ENCODE measurements around the gene SFRP5. TPM values are rescaled to one million over a fixed set of nuclear protein-coding genes. Genes with fewer than 3 reads are reported as not detected.

Gene SFRP5
- total and polyA plus RNA-seq, 10 of the 15 experiments (the other 5 are each of a cell fraction or from before 2014, with no cell fraction given) = not detected

DNA sequence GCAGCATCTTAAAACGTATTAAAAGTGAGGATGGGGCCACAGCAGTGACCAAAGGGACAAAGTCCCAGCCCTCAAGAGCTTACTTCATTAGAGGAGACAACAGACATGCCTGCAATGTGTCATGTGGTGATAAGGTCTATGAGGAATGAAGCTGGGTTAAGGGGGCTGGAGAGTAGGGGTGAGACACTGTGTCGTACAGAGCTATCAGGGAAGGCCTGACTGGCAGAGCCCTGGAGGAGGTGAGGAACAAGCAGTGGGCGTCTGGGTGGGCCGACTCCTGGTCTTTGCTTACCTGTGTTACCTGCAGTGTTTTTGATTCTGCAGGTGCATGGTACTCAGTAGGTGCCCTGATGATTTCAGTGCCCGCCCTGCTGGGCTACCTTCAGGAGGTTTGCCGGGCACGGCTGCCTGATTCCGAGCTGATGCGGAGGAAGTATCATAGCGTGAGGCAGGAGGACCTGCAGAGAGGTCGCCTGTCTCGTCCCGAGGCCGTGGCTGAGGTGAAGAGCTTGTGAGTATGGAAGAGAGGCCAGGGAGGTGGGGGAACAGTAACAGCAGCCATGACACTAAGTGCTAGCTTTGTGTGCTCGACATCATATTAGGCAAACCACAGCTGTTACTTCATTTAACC is 27.3 kb downstream of the SFRP5 start:
- ChIA-PET RAD21 (ENCODE audit: unreplicated experiment) (no interaction called here), CTCF (interaction anchor here (0.6 to 2.8 kb wide), 7 partner anchors 9 to 53 kb away, joined by 3 to 8 read pairs (median 5); no protein-coding TSS in a partner anchor), POLR2A (interaction anchor here (1.1 kb wide), 1 partner anchor 10 kb away, joined by 4 read pairs; no protein-coding TSS in a partner anchor), SMC1A (ENCODE audit: uncharacterized antibody, unreplicated experiment) (interaction anchor here (1.0 to 1.8 kb wide), 2 partner anchors 8 to 43 kb away, joined by 4 to 7 read pairs; partner anchors contain the start of gene ZFYVE27)
- peaks cover 14% of the 10 kb centered on the region for H3K79me2 ChIP-seq (ENCODE audit: control insufficient read depth, insufficient read depth, low read length)
- H2AFZ ChIP-seq (ENCODE audit: control insufficient read depth, low read depth, low read length) = no peak overlapping the region
- H3K4me2 ChIP-seq (ENCODE audit: control insufficient read depth, insufficient read depth) = no peak overlapping the region
- no peaks in the 10 kb centered on the region for H3K4me1 ChIP-seq (ENCODE audit: control insufficient read depth, insufficient read depth, low read length)
- no peak overlapping the region for H3K4me3 ChIP-seq
- peaks cover 11 to 15% of the 10 kb centered on the region in 2 experiments for H3K36me3 ChIP-seq (ENCODE audit: control insufficient read depth in 2 of 2, insufficient read depth in 2 of 2, low read length in 1 of 2)
- WGBS (ENCODE audit: insufficient coverage, insufficient replicate concordance, low lambda C conversion rate, missing lambda C conversion rate) = 90% methylated on average over 15 of the region's 15 CpGs
- TF ChIP-seq MXI1 (IDR thresholded peaks at IDR 0.05; ENCODE audit: low read depth, low read length) (no peak), POLR2AphosphoS2 (IDR thresholded peaks at IDR 0.05; ENCODE audit: low read depth, low read length) (no peak), SMARCA5 (IDR thresholded peaks at IDR 0.05) (no peak), RCOR1 (conservative IDR thresholded peaks at IDR 0.05; ENCODE audit: low read depth, low read length) (no peak), RAD21 (IDR thresholded peaks at IDR 0.05; ENCODE audit: insufficient read depth, low read depth, low read length) (no peak), ATF7 (IDR thresholded peaks at IDR 0.05; ENCODE audit: low read depth) (no peak), FOS (IDR thresholded peaks at IDR 0.05; ENCODE audit: borderline replicate concordance, extremely low read depth, insufficient read length) (no peak), KLF5 (IDR thresholded peaks at IDR 0.05; ENCODE audit: partially characterized antibody) (no peak), ZNF207 (IDR thresholded peaks at IDR 0.05; ENCODE audit: borderline replicate concordance) (no peak), MEF2A (IDR thresholded peaks at IDR 0.05; ENCODE audit: insufficient read depth, low read depth, low read length) (no peak), NFXL1 (IDR thresholded peaks at IDR 0.05; ENCODE audit: borderline replicate concordance) (no peak), TBL1XR1 (IDR thresholded peaks at IDR 0.05; ENCODE audit: low read depth, low read length) (no peak), IKZF2 (IDR thresholded peaks at IDR 0.05) (no peak), NFYA (IDR thresholded peaks at IDR 0.05; ENCODE audit: borderline replicate concordance, low read depth, low read length) (no peak), SREBF1 (IDR thresholded peaks at IDR 0.05; ENCODE audit: low read length) (no peak), RBBP5 (conservative IDR thresholded peaks at IDR 0.05) (no peak), RAD51 (IDR thresholded peaks at IDR 0.05) (no peak), POLR2A (IDR thresholded peaks at IDR 0.05; ENCODE audit: low read depth, low read length) (no peak)
- TF ChIP-seq, protein P1, sequence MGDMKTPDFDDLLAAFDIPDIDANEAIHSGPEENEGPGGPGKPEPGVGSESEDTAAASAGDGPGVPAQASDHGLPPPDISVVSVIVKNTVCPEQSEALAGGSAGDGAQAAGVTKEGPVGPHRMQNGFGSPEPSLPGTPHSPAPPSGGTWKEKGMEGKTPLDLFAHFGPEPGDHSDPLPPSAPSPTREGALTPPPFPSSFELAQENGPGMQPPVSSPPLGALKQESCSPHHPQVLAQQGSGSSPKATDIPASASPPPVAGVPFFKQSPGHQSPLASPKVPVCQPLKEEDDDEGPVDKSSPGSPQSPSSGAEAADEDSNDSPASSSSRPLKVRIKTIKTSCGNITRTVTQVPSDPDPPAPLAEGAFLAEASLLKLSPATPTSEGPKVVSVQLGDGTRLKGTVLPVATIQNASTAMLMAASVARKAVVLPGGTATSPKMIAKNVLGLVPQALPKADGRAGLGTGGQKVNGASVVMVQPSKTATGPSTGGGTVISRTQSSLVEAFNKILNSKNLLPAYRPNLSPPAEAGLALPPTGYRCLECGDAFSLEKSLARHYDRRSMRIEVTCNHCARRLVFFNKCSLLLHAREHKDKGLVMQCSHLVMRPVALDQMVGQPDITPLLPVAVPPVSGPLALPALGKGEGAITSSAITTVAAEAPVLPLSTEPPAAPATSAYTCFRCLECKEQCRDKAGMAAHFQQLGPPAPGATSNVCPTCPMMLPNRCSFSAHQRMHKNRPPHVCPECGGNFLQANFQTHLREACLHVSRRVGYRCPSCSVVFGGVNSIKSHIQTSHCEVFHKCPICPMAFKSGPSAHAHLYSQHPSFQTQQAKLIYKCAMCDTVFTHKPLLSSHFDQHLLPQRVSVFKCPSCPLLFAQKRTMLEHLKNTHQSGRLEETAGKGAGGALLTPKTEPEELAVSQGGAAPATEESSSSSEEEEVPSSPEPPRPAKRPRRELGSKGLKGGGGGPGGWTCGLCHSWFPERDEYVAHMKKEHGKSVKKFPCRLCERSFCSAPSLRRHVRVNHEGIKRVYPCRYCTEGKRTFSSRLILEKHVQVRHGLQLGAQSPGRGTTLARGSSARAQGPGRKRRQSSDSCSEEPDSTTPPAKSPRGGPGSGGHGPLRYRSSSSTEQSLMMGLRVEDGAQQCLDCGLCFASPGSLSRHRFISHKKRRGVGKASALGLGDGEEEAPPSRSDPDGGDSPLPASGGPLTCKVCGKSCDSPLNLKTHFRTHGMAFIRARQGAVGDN (IDR thresholded peaks at IDR 0.05) = no peak
- TF ChIP-seq, protein P2, sequence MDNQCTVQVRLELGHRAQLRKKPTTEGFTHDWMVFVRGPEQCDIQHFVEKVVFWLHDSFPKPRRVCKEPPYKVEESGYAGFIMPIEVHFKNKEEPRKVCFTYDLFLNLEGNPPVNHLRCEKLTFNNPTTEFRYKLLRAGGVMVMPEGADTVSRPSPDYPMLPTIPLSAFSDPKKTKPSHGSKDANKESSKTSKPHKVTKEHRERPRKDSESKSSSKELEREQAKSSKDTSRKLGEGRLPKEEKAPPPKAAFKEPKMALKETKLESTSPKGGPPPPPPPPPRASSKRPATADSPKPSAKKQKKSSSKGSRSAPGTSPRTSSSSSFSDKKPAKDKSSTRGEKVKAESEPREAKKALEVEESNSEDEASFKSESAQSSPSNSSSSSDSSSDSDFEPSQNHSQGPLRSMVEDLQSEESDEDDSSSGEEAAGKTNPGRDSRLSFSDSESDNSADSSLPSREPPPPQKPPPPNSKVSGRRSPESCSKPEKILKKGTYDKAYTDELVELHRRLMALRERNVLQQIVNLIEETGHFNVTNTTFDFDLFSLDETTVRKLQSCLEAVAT (IDR thresholded peaks at IDR 0.05) = no peak
- ATAC-seq = no peak
- FAIRE-seq = no peak
- in situ Hi-C loops (cut with MboI) (no loop called here), intact Hi-C loops (cut with micrococcal nuclease; ENCODE audit: unreplicated experiment) (no loop called here)
- no TSS peak for BruUV-seq (replicated peaks)
- H3K27ac ChIP-seq (ENCODE audit: control insufficient read depth, insufficient read depth) = no peak overlapping the region
- H4K20me1 ChIP-seq (ENCODE audit: control insufficient read depth, insufficient read depth) = no peaks in the 10 kb centered on the region
- no peak overlapping the region for H3K9ac ChIP-seq (ENCODE audit: control insufficient read depth, insufficient read depth, low read length)
- H3K9me3 ChIP-seq (replicated peaks; ENCODE audit: control insufficient read depth, insufficient read depth, low read length) = no peaks in the 10 kb centered on the region
- DNase-seq (ENCODE audit: low read depth, low spot score) = no peak
- H3K27me3 ChIP-seq (replicated peaks in 1 of 2; ENCODE audit: control insufficient read depth in 2 of 2, insufficient read depth in 2 of 2, low read length in 1 of 2) = no peaks in the 10 kb centered on the region
